Central memory CD4-positive, alpha-beta T cell (primary cell): ENCODE data around the gene VSTM4.

ENCODE experiments used
- DNase-seq: peaks from one replicate; pipeline ENCODE4 v3.0.0; 2022

Gene VSTM4

DNA sequence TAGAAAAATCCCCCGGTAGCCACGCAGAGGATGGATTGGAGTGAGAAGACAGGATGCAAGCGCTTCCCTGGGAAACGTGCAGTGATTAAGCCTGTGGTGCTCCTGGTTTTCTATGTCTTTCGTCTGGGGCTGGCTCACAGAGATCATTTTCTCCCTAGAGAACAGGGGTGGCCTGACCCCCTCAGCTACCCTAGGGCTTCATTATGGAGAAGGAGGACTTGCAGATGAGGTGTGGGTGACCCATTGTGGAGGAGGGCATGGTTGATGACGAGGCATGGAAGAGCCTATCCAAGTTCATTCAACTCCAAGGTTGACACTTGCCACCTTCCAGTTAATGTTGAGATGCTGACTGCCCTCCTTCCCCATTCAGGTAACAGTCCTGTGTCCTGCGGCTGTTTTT is 75.9 kb downstream of the VSTM4 start:
- DNase-seq, result no peak

DNA sequence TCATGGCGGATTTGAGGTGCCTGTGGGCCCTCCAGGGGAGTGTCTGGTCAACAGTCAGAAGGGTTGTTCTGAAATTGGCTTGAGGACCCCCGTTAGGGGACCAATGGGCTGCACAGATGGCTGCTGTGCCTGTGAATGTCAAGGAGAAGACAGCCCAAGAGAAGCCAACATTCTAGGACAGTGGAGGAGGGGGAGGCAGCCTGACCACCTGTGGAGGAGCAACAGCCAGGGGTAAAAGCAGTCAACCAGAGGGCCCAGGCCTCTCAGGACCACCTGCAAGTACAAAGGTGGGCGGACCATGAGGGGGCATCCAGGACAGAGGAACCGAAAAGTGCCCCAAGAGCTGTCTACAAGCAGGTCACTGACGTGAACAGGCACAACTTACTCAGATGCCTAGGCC is 76.6 kb downstream of the VSTM4 start:
- no peak for DNase-seq

DNA sequence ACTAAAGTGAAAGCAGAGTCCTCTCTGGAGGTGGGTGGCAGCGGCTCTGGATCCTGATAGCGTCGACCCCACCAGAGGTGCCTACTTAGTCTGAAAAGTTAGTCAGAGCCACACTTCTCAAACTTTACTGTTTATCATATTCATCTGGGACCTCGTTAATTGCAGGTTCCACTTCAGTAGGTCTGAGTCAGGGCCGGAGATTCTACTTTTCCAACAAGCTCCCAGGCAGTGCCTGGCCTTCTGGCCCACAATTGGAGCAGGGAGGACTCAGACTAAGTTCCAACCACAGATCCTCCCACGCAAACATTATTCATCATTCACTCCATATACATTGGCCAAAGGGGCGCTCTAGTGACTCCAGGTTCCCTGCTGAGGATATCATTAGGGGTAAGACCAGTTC is 78.1 kb downstream of the VSTM4 start:
- no peak for DNase-seq

DNA sequence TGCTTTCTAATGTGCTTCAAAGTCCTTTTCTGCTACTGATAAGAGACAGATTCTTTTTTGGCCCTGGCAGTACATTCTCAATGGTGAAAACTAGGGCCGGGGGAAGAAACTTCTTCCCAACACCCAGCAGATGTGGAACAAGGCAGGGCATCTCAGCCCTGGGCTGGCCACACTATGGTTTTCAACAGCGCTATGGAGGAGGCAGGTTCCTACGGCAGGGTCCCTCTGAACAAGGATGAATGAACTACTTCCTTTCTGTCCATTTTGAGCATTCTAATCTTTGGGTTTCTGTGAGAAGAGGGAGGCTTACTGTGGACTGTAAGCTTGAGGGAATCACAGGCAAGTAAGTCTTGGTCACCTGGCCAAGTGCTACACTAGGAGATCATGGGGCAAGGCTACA is 78.7 kb downstream of the VSTM4 start:
- DNase-seq, result no peak

DNA sequence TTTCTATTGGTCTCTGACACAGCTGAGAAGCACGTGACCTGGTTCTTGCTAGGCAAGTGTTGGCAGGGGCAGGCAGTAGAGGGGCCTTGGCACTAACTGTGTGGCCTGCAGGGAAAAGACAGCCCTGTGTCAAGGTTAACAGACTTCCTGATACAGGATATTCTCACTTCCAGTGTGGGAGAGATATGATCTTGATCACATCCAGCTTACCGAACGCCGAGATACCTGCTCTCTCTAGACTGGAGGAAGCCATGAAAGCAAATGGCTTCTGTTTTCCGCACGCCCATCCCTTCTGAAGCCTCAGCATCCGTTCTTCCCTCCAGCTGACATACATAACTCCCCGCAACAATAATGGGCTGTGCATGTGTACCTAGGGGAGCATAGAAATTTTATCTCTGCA is 79.4 kb downstream of the VSTM4 start:
- DNase-seq, result no peak

DNA sequence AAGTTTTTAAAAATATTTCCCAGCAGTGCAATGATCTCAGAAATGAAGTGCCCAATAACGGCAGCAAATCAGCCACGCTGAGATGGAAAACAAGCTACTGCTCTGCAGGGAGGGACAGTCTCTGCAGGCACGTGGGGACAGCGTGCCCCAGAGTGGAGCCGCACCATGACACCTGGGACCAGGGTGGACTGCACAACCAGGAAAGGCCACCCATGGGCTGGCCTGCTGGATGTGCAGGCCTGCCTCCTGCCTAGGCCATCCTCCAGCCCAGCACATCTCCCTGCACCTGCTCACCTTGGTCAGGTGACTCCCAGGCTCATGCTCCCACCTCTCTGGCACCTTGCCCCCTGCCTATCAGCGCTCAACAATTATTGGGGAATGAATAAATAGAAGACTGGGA is 80.4 kb downstream of the VSTM4 start:
- no peak for DNase-seq

DNA sequence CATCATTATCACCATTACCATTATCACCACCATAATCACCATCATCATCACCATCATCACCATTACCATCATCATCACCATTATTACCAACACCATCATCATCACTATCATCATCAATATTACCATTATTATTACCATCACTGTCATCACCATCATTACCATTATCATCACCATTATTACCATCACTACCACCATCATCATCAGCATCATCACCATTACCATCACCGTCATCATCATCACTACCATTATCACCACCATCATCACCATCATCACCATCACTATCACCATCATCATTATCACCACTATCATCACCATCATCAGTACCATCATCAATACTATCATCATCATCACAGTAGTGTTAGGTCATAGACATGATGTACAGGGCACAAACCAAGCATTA is 81.4 kb downstream of the VSTM4 start:
- no peak for DNase-seq

DNA sequence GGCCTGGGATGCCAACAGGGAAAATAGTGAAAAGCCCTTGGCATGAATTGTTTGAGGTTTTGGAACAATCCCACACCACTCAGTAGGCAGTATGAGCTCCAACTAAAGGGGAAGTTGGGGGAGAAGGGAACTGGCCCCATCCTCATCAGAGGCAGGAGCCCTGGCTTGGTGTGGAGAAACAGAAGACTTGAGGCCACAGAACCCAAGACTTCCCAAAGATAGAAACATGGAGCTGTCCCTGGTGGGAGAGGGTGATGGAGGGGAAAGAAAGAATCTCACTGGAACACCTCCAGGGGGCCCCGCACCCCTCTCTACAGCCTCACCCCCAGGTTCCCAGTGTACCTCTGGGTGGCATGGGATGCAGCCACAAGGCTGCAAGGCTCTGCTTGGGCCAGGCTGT is 85.7 kb downstream of the VSTM4 start:
- no peak for DNase-seq

DNA sequence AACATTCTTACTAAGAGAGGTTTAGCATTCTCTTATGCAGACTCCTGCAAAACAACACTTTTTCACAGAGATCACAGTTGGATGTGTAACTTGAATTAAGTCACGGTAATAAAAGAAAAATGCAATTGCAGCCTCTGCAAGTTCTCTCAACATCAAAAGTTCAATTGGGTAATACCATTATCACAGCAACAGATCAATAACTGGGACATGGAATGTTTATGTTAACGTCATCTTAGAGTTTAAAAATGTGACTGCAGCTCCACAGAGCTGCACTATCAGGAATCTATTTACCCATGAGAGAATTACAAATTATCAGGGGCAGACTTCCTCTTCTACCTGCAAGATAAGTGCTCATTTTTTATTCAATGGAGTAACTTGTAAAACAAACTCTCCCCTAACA is 86.7 kb downstream of the VSTM4 start:
- DNase-seq, result no peak

DNA sequence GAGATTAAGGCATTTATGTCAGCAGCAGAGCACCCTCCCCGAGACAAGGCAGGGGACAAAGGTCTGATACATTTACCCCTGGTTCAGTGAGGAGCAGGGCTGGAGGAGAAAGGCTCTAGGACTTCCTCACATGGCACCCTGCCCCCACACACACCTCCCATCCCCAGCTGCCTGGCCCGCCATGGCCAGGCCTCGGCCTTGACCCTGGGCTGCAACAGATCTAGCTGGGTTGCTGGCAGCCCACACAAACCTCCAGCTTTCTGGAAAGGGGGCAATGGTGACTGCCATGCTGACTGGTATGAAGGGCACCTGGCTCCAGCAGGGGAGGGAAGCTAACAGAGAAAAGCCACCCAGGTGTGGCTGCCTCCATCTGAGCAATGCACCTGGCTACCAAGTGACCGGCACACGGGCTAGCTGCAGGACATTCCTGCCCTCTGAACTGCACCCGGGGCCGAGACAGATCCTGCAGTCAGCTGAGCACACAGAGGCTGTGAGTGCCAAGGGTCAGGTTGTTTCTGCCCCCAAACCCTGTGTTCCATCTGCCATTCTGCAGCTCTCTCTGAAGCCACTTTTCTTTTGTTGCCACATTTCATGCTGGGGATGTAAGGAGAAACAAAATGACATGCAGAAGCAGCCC is 89.9 kb downstream of the VSTM4 start:
- DNase-seq, result no peak

DNA sequence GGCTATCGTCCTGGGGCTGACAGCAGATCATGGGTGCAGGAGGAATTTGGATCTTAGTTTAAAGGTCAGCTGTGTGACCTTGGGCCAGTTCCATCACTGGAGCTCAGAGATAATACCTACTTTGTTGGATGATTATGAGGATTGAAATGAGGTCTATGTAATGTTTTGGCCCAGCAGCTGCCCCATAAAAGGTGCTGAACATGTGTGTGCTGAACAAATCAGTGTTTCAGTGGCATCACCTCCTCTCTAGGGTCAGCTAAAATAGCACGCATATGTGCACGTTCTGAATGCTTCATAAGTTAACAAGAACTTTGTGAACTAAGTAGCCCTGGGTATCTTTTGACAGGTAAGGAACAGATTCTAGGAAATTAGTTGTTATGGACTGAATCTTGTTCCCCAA is 90.8 kb downstream of the VSTM4 start:
- DNase-seq, result no peak

DNA sequence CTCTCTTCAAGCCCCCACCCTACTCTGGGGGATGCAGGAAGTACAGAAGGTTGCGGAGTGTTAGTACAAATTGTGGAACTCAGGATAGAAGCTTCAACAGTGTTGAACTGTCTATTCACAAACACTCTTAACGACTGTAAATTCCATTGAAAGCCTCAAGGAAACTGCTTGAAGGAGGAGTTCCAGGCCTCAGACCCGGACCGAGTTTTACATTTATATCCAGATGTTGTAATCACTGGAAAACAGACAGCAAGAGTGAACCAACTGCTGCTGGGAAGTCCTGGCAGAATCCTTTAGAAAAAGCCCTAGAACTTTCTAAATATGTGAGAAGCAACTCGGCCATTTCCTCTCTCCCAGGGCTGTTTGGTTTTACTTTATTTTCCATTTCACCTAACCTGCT is 91.6 kb downstream of the VSTM4 start:
- DNase-seq, result no peak

DNA sequence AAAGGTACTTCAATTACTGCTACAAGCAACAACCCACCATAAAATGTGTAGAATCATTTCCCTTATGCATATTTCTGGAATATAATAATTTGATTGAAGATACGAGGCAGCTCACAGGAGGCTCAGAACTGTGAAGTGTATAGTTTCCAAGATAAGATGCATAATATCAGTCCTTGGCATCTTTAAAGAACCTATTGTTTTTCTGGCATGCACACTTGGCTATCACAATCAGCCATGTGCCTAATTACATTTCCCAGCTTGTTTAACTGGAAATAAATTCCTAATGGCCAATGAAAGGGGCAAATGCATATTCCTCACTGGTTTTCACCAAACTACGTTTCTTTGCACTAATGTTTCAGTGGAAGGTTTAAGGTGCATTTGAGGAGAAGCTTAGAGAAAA is 92.3 kb downstream of the VSTM4 start:
- DNase-seq, result no peak

DNA sequence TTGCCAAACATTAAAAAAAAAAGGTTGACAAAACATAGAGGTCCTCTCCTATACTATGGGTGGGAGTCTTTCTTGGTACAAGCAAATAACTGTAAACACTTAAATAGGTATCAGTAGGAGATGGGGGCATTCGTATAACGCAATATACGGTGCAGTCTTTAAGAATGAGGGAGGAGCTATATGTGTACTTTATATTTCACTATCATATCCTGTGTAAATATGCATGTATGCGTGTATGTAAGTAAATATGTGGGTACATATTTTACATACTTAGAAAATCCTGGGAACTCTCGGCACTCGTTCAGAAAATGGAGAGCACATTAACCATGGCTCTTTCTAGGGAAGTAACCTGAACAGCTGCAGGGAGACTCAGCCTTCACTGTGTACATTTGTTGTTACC is 93.6 kb downstream of the VSTM4 start:
- no peak for DNase-seq

DNA sequence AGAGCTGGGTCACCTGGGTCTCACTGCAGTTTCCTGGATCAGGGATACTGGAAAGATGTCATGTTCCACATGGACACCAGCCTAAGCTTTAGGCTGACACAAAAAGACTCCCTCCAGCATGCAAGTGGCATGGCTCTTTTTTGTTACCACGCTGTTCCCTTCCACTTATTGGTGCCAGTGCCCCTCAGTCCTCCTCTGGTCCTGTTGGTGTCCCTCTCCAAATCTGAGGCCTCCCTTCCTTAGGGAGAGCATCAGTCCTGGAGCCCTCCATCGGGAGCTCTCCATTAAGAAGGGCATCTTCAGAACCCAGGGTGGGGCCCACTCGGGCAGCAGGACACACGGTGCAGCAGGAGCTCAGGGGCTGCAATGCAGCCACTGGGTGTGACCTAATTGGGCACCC is 99.6 kb downstream of the VSTM4 start:
- DNase-seq, result no peak

DNA sequence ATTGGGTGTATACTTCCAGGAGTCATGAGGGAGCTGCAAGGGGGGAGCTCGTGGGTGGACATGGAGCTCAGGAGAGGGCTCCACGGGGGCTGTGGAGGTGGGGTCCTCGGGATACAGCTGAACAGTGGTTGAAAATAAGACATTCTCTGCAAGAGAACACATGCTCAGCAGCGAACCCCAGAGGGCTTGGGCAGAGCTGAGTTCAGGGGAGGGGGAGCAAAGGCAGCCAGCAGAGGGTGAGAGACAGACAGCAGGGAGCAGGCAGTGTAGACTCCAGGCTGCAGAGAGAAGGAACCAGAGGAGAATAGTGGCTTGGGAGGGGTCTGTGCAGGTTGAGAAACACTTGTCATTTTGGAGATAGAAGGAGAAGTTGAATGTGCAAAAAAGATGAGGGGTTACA is 102.7 kb downstream of the VSTM4 start:
- DNase-seq, result no peak

DNA sequence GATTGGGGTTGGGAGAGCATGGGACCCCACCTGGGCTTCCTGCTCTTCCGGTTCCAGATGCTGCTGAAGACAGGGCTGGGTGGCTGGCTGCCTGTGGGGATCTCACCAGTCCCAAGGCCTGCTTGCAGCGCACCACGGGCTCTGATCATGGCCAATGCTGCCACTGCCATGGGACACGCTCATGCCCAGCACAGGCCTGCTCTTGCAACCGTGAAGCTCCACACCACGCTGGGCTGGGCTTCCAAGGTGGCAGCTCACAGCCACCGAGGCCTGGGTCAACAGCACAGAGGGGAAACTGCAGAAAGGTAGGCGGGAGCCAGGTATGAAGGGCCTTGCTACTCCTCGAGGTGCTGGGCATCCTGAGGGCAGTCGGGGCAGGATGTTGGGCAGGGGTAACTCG is 103.6 kb downstream of the VSTM4 start:
- no peak for DNase-seq

DNA sequence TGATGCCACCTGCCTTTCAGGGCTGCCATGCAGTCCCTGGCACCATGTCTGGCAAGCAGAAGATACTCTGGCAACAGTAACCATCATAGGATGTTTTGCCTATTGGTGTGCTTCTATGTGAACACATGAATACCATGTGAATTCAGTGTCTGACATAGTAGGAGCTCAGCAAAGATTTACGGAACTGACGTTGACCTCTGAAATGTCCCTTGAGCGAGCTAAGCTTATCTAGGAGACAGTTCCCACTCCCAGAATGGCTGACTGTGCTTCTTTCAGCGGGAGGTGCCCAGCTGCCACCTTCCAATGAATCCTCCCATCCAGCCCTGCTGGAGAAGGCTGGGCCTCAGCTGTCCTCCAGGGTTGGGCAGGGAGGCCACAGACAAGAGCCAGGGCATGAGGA is 104.5 kb downstream of the VSTM4 start:
- no peak for DNase-seq

DNA sequence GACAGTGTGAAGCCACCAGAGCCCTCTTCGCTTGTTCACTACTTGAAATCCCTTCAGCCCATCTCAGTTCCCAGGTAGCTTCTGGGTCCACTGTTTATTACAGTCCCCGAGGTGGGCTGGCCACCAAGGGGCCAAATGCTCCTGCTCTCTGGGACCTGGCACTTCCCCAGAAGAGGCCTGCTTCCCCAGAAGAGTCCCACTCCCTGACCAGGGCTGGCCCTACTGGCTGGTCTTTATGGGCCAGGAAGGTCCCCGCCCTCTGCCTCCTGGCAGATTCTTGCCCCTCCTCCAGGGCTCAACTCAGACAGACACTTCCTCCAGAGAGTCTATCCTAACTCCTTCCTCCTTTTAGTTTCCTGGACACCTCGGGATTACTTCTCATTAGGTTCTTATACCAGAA is 105.0 kb downstream of the VSTM4 start:
- no peak for DNase-seq

DNA sequence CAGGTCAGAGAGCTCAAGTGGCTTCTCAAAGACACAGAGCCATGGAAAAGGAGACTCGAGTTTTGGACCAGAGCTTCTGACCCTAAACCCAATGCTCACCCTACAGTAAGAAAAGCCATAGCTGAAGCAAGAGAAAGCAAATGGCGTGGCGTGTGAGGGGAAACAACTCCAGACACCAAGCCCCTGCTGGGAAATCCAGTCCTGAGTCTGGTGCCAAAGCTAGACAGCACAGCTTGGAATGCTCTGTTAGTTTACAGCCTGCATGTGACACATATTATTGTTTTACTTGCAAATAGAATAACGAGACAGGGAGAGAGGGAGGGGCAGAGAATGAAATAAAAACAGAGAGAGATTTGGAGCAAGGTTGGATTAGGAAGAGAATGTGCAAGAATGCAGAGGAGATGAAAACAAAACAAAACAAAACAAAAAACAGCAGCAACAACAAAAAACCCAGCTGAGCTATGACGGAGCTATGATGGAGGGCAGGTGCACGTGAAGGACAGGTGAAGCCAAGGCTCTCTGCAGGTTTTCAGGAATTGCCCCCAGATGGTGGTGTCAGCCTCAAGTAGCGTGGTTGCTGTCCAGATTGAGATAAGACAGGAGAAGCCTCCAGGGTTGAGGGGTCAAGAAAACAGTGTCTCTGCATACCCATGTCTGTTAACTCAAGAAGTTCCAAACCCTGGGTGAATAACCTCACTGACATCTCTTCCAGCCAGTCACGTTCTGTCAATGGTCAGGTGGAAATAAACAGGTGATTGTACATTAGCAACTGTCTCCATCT is 105.9 kb downstream of the VSTM4 start:
- no peak for DNase-seq

DNA sequence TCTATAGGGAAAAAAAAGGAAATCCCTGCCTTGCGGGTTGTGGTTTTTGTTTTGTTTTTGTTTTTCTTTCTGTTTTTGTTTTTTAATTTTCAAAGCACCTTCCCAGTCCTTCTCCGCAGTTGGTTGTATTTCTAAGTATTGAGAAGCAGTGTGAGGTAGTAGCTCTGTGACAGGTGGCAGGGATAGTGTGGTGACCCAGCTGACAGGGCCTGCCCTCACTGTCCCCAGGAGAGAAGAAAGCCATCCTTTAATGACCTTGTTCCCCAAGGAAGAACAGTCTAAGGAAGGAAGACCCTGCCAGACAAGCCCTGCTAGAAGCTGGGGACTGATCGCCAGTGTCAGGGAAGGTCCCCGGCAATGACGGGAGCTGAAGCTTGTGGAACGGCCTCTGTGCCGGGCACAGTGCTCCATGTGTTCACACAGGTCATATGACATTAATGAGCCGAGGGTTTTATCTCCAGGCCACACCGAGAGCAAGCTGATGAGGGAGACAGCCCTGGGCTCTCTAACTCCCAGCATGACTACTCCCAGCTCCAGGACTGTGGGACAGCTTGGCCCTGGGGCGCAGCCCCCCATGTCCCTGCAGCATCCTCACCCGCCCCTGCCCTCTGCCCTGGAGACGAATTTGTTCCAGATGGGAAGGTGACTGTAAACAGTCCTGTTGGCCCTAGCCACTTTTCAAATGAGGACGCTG is 106.7 kb downstream of the VSTM4 start:
- DNase-seq, result no peak

DNA sequence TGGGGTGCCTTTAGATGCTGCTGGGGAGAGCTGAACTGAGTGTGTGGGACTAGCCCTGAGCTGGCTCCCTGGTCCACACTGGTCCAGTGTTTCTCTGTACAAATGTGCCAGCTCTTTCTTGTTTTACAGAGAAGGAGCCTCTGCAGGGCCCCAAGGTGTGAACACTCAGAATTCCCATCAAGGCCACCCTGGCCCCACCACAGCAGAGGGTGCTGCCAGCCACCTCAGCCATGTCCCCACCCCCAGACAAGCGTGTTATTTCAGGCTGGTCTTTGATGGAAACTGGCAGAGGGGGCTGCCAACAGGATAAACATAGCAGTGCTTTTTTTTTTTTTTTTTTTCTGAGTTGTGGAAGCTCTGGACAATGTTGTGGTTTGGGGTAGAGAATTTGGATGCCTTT is 107.2 kb downstream of the VSTM4 start:
- DNase-seq, result no peak

DNA sequence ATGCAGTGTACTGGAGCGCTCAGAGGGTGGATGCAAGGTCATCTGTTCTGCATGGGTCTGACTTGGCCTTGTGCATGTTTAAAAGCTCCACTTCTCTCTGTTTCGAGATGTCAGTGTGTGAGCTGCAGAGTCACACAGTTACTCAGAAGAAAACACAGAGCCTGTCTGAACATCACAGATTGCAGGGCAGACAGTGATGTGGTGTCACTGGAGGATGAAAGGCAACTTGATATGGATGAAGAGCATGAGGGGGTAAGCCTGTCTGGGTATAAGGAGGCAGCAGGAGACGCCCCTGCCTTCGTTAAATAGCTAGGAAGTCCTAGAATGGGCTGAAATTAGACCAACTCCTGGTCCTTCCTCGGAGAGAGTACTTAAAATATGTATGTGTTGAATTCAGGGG is 108.2 kb downstream of the VSTM4 start:
- DNase-seq, result no peak

DNA sequence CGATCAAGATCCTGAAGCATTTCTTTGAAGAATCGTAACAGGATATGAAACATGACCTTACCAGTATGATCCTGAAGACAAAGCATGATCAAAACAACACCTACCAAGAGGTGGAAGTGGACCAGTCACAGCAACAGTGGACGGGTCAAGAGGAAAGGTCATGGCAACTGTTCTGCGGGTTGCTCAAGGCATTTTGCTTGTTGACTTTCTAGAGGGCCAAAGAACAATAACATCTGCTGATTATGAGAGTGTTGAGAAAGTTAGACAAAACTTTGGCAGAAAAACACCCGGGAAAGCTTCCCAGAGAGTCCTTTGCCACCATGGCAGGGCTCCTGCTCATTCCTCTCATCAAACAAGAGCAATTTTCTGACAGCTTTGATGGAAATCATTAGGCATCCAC is 110.1 kb downstream of the VSTM4 start:
- no peak for DNase-seq
